SK-N-MC (cell line): Measurements from ENCODE around the gene KRT31.
"Not testable (repeated sequence)": the region's sequence is repeated elsewhere in the genome, so short reads cannot be mapped to it uniquely, and the experiment has no call there.

Experiments used
- DNase-seq: peaks from one replicate; pipeline ENCODE4 v3.0.0-alpha.2; 2011; ENCODE audit warnings: low read depth, low spot score
- H3K27ac ChIP-seq: fragments of 200-600 bp; sonication (generic); 2 replicates; pipeline ENCODE4 v1.5.1; 2016; ENCODE audit warnings: mixed run types
- H3K36me3 ChIP-seq: fragments of 200-600 bp; sonication (generic); 2 replicates; pipeline ENCODE4 v1.6.1; 2017; ENCODE audit warnings: antibody characterized with exemption, low read length, mixed read lengths; ENCODE audit not compliant: insufficient read depth
- H3K4me3 ChIP-seq: fragments of 200-600 bp; sonication (generic); 2 replicates; pipeline ENCODE4 v1.5.1; 2016
- H3K9ac ChIP-seq: fragments of 200-600 bp; sonication (generic); 2 replicates; pipeline ENCODE4 v1.8.0; 2017; ENCODE audit warnings: mixed run types, mixed read lengths; ENCODE audit not compliant: insufficient read length
- H3K9me3 ChIP-seq: fragments of 200-600 bp; sonication (generic); 2 replicates; pipeline ENCODE4 v1.6.1; 2017; ENCODE audit warnings: low read depth, mild to moderate bottlenecking, antibody characterized with exemption, low read length, moderate library complexity, mixed read lengths
- EZH2 ChIP-seq: fragments of 200-600 bp; sonication (generic); IDR thresholded peaks from one replicate; pipeline ENCODE4 v1.6.1; 2017; ENCODE audit warnings: antibody characterized with exemption
- FOXP2 ChIP-seq: optimal IDR thresholded peaks from 2 replicates; pipeline ENCODE3; 2011; ENCODE audit warnings: mild to moderate bottlenecking, moderate library complexity; ENCODE audit not compliant: insufficient read depth; ENCODE audit errors: extremely low read length, control extremely low read depth
- POLR2AphosphoS5 ChIP-seq: IDR thresholded peaks from 2 replicates; pipeline ENCODE4 v1.6.1; 2012; ENCODE audit warnings: mild to moderate bottlenecking, low read depth, low read length, borderline replicate concordance

The KRT31 gene

GRCh38 chr17:41386227-41386626 lies 11.2 kb downstream of the KRT31 start:
- DNase-seq: no peak
- peaks cover 5% of the 10 kb centered on the region; the same call in 1 of the 2 replicates for H3K36me3 ChIP-seq
- no peak overlapping the region for H3K9ac ChIP-seq
- no peak overlapping the region for H3K4me3 ChIP-seq
- TF ChIP-seq FOXP2: no peak
- no peak for TF ChIP-seq POLR2AphosphoS5
- TF ChIP-seq EZH2: no peak
- H3K9me3 ChIP-seq: no peaks in the 10 kb centered on the region; the same call in 1 of the 2 replicates
- no peak overlapping the region for H3K27ac ChIP-seq

DNA sequence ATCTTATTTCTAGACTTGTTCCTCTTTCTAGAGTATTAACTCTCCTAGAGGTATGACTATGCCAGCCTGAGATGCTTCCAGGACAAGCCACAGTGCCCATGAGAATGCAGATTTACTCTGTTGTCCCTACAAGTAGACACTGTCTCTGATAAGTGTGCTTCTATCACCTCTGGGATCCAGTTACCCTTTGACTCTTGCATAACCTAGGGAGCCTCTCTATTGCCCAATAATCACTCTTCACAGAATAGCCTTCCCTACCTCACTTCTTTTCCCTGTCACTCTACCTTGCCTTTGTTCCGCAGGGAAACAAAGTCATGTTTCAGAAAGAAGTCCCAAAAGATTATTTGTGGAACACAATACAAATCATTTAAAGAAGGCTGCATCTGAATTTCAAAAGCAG lies 13.7 kb downstream of the KRT31 start:
- Histone ChIP-seq H3K9me3 (no peaks in the 10 kb centered on the region; the same call in 1 of the 2 replicates), H3K4me3 (no peak overlapping the region), H3K36me3 (peaks cover 5% of the 10 kb centered on the region; the same call in 1 of the 2 replicates), H3K9ac (no peak overlapping the region), H3K27ac (no peak overlapping the region)
- no peak for DNase-seq
- no peak for TF ChIP-seq POLR2AphosphoS5
- TF ChIP-seq FOXP2: no peak
- TF ChIP-seq EZH2: no peak

DNA sequence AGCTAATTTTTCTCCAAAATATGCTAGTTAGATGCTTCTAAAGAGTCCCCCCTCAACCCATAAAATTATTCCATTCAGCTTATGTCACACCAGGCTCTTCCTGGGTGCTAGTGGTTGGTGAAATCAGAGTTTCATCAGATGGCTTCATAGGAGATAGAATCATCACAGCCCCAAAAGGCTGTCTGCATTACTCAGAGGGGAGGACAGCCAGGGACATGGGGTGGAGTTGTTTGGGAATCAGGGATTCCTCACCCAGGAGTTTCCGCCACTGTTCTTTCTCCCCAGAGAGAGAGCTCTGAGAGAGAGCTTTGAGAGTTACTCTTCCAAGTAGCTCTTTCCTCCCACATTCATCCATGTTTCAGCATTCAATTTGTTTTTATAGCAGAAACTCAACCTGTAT lies 15.0 kb downstream of the KRT31 start:
- H3K4me3 ChIP-seq: no peak overlapping the region
- TF ChIP-seq POLR2AphosphoS5 (no peak), EZH2 (no peak), FOXP2 (no peak)
- H3K36me3 ChIP-seq: peaks cover 5% of the 10 kb centered on the region; the same call in 1 of the 2 replicates
- H3K27ac ChIP-seq: no peak overlapping the region
- H3K9me3 ChIP-seq: no peaks in the 10 kb centered on the region; the same call in 1 of the 2 replicates
- no peak overlapping the region for H3K9ac ChIP-seq
- no peak for DNase-seq

DNA sequence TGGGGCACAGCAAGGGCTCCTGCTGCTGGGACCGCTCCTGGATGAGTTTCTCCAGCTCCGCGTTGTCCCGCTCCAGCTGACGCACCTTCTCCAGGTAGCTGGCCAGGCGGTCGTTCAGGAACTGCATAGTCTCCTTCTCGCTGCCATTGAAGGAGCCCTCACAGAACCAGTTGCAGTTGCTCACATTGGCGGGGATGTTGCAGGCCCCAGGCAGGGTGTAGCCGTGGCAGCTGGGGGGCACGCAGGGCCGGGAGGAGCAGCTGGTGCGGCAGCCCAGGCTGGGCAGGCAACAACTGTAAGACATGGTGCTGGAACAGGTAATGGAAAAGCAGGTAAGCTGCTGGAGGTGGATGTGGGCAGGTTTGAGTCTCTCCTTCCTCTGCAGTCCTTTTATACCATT lies 15.5 kb downstream of the KRT31 start, which contains the start of gene KRT34:
Gene KRT34, minus strand, starts transcription at position 364 of the 400 bp plus-strand sequence. Its CDS starts 60 bp downstream, at position 304.
- not testable (repeated sequence) for DNase-seq, H3K27ac ChIP-seq, H3K9me3 ChIP-seq, H3K9ac ChIP-seq, H3K4me3 ChIP-seq, H3K36me3 ChIP-seq

- H3K9ac ChIP-seq, DNase-seq, H3K9me3 ChIP-seq, H3K4me3 ChIP-seq, H3K36me3 ChIP-seq, H3K27ac ChIP-seq: not testable (repeated sequence)
These were observed 17.3 kb downstream of the KRT31 start for GRCh38 chr17:41380091-41380490.

DNA sequence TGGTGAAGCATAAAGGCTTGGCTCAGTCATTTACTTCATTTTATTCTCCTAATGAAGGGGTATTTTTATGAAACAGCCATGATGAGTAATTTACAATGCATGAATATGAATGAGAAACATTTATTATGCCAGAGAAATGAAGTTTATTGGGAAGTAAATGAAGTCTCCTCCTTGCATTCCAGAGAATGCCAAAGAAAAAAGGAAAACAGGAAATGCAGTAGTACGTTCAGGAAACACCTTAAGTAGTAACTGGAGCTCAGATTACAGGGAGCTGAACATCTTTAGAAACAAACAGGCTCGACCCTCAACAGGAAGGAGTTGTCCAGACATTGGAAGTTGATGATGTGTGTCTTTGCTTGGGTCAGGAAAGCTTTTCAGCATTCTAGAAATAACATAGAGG lies 19.9 kb downstream of the KRT31 start:
- peak; percentile 93 for TF ChIP-seq FOXP2
- no peak for TF ChIP-seq POLR2AphosphoS5
- TF ChIP-seq EZH2: no peak
- Histone ChIP-seq H3K4me3 (peak overlapping the region; percentile 30), H3K27ac (peak overlapping the region; percentile 95), H3K9ac (no peak overlapping the region), H3K9me3 (no peaks in the 10 kb centered on the region), H3K36me3 (no peaks in the 10 kb centered on the region)
- peak; percentile 63 for DNase-seq

DNA sequence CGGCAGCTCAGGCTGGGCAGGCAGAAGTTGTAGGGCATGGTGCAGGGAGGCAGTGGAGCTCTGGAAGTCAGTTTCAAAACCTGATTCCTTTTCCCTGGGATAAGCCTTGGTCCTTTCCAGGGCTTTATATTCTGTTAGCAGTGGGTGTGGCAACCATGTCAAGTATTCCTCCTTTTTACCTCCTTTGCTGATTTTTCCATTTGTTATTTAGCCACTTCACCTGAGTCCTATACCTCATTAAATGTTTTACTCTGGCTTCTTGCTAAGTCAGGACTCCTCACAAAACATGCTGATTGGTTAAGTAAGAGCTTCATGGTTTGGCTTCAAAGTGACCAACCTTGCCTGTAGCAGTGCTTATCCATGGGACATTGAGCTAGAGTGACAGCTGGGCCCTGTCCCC lies 27.7 kb downstream of the KRT31 start, which contains the start of gene KRT33B:
Gene KRT33B, minus strand, starts transcription at position 101 of the 400 bp plus-strand sequence. Its CDS starts 63 bp downstream, at position 38.
- no peak for TF ChIP-seq FOXP2
- no peak for TF ChIP-seq POLR2AphosphoS5
- TF ChIP-seq EZH2: no peak
- no peak for DNase-seq
- Histone ChIP-seq H3K4me3 (no peak within 1 kb of the TSS), H3K9me3 (no peaks in the 10 kb centered on the region), H3K36me3 (no peaks in the 10 kb centered on the region), H3K9ac (no peak within 1 kb of the TSS), H3K27ac (no peak within 1 kb of the TSS)

GRCh38 chr17:41369023-41369422 lies 28.4 kb downstream of the KRT31 start:
- DNase-seq: no peak
- H3K9me3 ChIP-seq: no peaks in the 10 kb centered on the region
- no peak overlapping the region for H3K4me3 ChIP-seq
- TF ChIP-seq EZH2: no peak
- TF ChIP-seq POLR2AphosphoS5: no peak
- no peak for TF ChIP-seq FOXP2
- H3K27ac ChIP-seq: no peak overlapping the region
- no peak overlapping the region for H3K9ac ChIP-seq
- no peaks in the 10 kb centered on the region for H3K36me3 ChIP-seq

DNA sequence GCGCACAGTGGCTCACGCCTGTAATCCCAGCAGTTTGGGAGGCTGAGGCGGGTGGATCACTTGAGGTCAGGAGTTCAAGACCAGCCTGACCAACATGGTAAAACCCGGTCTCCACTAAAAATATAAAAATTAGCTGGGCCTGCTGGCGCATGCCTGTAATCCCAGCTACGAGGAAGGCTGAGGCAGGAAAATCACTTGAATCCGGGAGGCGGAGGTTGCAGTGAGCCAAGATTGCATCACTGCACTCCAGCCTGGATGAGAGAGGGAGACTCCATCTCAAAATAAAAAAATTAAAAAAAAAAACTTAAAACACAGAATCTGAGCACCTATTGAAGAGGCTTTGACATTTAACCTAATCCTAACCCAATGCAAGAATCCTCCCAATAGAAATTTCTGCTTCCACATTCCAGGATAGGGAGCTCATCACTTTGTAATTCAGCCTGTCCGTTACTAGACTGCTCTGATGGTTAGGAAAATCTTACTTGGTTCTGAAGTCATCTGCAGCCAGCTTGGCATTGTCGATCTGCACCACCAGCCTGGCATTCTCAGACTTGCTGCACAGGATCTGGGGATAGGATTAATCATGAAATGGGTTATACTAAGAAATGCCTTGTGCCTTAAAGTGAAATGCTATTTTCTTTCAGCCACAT lies 29.9 kb downstream of the KRT31 start:
- no peak overlapping the region for H3K27ac ChIP-seq
- DNase-seq: no peak
- H3K4me3 ChIP-seq: no peak overlapping the region

More for the DNA sequence above, 29.9 kb downstream of the KRT31 start:
- TF ChIP-seq FOXP2 (no peak), POLR2AphosphoS5 (no peak), EZH2 (no peak)
- no peaks in the 10 kb centered on the region for H3K36me3 ChIP-seq
- no peak overlapping the region for H3K9ac ChIP-seq
- H3K9me3 ChIP-seq: no peaks in the 10 kb centered on the region
